Astrocyte (in vitro differentiated cells and primary cell): Measurements from ENCODE around the gene THADA.

Experiments
- EZH2 ChIP-seq: IDR thresholded peaks from 2 replicates; pipeline ENCODE4 v1.6.1; 2012; ENCODE audit warnings: mild to moderate bottlenecking, low read length, inconsistent platforms; ENCODE audit not compliant: insufficient read depth
- TF ChIP-seq, protein P1 (sequence below): IDR thresholded peaks from 2 replicates; pipeline ENCODE4 v1.5.1; 2011; ENCODE audit warnings: low read depth, mild to moderate bottlenecking, inconsistent platforms, low read length, moderate library complexity; ENCODE audit not compliant: insufficient read depth

DNA sequence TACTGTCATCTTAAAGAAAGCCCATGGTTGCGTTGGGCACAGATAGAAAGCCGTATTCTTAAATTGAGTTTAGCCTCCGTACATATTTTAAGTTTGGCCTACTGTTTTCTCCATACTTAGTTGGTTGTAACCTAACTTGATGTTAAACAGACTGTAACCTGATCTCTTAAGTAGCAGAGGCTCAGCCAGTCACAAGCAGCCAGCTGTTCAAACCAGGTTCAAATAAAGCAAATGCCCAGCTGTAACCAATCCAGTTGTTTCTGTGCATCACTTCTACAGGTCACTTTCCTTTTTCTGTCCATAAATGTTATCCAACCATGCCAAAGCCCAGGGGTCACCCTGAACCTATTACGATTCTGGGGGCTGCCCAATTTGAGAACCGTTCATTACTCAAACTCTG is 10.0 kb upstream of the THADA start:
- TF ChIP-seq, protein P1, sequence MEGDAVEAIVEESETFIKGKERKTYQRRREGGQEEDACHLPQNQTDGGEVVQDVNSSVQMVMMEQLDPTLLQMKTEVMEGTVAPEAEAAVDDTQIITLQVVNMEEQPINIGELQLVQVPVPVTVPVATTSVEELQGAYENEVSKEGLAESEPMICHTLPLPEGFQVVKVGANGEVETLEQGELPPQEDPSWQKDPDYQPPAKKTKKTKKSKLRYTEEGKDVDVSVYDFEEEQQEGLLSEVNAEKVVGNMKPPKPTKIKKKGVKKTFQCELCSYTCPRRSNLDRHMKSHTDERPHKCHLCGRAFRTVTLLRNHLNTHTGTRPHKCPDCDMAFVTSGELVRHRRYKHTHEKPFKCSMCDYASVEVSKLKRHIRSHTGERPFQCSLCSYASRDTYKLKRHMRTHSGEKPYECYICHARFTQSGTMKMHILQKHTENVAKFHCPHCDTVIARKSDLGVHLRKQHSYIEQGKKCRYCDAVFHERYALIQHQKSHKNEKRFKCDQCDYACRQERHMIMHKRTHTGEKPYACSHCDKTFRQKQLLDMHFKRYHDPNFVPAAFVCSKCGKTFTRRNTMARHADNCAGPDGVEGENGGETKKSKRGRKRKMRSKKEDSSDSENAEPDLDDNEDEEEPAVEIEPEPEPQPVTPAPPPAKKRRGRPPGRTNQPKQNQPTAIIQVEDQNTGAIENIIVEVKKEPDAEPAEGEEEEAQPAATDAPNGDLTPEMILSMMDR: no peak
- TF ChIP-seq EZH2: no peak
